HG03025 (cell line): ENCODE data around the gene WWC2.

ENCODE experiments used
- ATAC-seq: cut with Tn5 transposase; IDR thresholded peaks from one replicate; pipeline ENCODE4 v1.9.1; 2021; ENCODE audit warnings: mild to moderate bottlenecking, moderate library complexity; ENCODE audit not compliant: unreplicated experiment, low FRiP score

Gene WWC2

DNA sequence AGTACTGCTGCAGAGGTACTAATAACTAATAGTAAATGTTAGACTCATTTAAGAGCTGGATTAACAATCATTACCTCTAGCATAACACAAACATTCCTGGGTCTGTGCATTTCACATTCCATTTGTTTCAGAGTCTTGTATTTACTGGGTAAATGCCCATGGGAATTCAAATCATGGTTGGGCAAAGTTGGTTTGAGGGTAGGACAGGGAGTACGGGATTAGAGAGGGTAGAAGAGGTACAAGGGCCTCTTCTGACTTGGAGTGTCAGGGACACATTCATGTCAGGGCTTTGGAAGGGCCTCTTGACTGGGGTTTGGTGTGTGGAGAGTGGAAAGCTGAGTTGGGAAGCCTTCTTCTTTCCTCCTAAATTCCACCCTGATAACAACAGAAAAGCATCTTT is 65.9 kb downstream of the WWC2 start:
- ATAC-seq: no peak

DNA sequence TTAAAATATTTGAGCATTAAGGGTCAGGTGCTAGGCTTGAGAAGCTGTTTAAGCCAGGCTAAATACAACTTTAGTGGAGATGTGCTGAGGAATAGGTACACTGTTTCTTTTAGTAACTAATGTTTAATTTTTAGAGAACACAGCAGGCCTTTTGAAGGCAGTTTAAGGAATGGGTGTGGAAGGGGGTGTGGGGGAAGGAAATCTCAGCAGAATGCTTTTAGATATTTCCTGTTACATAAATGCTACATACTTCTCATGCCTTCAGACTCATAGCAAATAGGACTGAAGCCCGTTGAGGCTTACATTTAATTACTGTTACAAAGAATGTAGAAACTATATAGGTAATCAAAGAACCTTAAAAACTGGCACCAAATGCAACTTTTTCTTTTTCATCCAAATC is 66.3 kb downstream of the WWC2 start:
- no peak for ATAC-seq

DNA sequence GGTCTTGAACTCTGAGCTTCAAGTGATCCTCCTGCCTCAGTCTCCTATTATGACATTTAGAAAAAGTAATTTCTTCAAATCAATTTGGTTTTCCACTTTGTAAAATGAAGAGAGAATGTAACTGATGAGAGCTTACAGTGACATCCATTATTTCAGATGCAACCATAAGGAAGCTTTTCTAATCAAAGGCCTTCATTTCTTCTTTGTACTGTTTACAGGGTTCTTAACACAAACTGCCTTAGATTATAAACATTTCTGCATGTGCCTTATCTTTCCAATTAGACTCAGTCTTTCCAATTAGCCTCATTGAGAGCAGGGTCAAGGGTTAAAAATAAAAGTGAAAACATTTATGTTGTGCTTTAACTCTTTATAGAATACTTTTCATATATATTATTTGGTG is 71.8 kb downstream of the WWC2 start:
- ATAC-seq: no peak

DNA sequence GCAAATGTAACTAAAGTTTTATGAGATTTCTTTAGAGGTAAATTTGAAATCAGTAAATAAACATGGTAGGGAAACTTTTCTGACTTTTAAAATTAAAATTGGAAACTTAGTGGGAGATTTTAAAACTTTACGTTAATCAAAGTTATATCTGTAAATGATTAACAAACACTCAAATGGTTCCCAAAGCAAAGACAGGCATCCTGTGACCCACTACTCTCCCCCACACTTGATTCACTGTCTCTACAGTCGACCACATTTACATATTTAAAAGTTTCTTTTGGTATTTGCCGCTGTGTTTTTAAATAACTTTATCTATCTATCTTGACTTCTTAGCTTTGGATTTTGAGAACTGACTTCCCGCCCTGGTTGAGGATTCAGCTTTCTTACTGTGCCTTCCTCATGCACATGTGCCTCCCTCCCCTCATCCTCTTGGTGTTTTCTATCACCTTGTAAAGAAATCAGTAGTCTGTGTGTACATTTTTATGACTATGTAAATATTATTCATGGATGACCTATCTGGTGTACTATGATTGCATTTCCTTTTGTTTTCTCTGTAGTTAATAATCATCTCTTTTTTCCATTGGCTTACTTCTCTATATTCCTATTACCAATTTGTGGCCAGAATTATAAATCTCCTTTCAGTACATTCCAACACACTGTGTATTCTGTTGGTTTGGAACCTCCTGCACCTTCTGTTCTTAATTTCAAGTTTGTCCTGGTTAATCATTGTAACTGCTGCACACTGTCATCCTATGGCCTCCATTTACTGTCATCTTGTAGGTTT is 72.6 kb downstream of the WWC2 start:
- no peak for ATAC-seq

DNA sequence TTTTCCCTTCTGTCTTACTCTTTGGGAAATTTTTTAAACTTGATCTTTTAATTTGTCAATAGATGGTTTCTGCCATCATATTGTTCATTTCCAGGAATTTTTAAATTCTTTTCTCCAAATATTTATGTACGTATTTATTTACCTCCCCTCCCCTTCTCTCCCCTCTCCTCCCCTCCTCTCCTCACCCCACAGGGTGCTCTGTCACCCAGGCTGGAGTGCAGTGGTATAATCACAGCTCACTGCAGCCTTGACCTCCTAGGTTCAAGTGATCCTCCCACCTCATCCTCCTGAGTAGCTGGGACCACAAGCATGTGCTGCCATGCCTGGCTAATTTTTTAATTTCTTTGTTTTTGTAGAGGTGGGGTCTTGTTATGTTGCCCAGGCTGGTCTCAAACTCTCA is 73.8 kb downstream of the WWC2 start:
- ATAC-seq: no peak

DNA sequence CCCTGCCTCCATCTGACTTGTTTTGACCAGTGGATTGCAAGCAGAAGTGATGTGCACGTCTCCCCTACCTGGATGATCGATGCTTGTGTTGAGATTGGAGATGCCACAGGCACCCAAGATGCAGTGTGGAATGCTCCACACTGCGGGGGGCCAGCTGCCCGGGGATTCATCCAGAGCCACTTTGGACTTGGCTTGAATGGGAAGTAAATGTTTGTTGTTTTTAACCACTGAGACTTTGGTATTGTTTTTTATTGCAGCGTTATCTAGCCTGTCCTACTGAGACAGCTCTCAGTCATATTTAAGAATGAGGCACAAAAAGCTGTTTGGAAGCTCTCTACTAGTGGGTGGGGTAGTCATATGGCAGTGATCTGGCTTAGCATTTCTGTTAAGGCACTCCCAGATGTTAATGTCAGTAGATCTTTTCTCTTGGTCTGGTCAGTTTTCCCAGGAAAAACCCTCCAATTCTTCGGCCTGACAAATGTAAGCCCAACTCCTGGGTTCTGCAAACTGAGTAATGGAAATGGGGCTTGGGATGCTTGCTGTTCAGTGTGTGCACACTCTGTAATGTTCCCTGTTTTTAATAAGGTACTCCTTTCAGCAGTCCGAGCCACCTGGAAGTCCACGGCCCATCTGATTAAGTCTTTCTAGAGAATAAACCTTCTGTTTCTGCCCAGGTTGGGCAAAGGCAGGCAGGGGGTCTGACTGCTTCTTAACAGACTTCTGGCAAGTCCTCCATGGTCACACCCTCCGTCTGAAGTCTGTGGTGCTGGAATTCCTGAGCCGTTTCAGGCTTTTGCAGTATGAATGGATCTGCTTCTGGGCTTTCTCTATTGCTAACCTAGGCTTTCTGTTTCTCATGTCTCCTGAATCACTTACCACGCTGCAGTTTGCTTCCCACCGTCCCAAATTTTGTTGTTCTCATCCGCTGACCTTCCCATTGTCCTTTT is 74.8 kb downstream of the WWC2 start:
- no peak for ATAC-seq

DNA sequence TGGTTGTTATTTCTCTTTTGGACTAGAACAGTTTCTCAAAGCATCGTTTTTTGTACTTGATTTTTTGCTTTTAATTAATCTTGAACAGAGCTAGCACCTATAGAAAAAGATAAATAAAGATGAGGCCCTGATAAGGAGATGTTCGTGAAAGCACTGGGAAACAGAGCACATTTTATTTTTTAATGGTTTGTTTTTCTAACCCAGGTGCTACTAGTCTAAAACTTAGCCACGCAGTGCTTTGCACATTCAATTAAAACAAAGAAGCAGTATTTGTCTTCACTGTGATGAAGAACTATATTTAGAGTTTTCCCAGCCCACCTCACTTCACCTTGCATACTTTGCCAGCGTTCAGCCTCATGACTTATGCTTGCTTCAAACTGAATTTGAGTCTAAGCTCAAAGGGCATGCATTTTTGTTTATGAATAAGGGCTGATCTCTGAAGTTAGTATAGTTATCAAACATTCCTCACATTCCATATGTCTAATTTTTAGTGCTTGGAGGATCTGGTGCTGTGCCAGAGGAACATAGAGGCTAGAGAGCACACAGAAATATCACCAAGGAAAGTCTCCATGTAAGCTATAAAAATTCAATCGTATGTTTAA is 76.7 kb downstream of the WWC2 start:
- ATAC-seq: no peak

DNA sequence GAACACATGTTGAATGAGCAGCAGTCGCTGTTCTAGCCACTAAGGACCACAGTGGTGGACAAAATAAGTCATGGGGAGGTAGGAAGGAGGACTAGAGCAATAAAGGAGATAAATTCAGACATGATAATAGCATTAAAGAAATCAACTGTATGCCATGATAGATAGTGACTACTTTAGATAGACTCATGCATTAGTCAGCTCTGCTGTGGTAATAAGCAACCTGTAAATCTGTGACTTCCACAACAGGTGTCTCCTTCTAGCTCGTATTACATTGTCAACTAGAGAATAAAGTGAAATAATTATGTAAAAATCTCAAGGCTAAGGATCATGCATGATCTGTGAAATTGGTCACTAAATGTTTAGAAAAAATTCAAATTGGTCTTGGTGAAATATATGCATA is 77.9 kb downstream of the WWC2 start:
- ATAC-seq: no peak

DNA sequence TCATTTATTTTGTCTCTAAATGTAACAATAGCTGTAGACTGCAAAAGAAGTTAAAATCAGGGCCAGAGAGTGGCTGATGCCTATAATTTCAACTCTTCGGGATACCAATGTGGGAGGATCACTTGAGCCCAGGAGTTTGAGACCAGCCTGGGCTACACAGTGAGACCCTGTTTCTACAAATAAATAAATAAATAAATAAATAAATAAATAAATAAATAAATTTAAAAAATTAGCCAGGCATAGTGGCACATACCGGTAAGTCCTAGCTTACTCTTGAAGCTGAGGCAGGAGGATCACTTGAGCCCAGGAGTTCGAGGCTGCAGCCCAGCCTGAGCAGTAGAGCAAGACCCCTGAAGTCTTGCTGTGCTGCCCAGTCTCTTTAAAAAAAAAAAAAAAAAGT is 79.1 kb downstream of the WWC2 start:
- ATAC-seq: no peak

DNA sequence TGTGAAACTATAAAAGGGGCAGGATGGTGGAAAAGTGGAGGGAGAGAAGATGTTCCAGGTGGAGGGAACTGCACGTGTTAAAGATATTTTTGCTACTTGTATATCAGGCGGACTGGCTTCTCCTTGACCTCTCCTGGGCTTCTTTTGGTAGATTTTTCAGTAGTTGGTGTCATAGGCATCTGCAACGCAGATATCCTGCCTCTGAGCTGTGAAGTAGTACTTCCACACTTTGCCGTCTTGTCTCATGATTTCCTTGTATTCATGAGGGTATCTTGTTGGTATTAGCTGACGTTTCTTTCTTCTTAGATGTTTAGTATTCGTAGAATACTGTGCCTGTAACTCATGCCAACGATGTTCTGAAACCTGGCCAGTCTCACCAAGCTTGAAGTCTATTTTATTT is 81.0 kb downstream of the WWC2 start:
- no peak for ATAC-seq

DNA sequence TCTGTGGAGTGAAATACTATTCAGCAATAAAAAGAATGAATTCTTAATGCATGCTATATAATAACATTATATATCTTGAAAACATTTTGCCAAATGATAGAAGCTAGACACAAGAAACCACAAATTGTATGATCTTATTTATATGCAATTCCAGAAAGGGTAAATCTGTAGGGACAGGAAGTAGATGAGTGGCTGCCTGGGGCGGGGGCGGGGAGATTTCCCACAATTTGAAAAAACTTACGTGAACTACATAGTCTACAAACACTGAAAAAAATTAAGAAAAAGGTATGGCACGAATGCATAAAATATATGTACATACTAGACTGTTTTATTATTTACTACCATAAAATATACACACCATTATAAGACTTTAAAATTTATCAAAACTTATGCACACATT is 81.6 kb downstream of the WWC2 start:
- no peak for ATAC-seq

DNA sequence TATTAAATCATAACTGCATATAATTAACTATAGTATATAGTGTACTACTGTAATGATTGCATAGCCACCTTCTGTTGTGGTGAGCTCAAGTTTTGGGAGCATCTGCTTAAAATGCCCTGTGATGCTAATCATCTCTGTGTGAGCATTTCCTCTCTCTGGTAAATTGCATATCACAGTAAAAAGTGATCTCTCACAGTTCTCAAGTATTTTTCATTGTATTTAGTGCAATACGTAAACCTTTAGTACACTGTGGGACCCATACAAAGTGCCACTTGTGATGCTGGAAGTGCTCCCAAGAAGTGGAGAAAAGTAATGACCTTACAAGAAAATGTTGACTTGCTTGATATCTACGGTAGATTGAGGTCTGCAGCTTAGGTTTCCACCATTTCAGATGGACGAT is 82.0 kb downstream of the WWC2 start:
- ATAC-seq: no peak

DNA sequence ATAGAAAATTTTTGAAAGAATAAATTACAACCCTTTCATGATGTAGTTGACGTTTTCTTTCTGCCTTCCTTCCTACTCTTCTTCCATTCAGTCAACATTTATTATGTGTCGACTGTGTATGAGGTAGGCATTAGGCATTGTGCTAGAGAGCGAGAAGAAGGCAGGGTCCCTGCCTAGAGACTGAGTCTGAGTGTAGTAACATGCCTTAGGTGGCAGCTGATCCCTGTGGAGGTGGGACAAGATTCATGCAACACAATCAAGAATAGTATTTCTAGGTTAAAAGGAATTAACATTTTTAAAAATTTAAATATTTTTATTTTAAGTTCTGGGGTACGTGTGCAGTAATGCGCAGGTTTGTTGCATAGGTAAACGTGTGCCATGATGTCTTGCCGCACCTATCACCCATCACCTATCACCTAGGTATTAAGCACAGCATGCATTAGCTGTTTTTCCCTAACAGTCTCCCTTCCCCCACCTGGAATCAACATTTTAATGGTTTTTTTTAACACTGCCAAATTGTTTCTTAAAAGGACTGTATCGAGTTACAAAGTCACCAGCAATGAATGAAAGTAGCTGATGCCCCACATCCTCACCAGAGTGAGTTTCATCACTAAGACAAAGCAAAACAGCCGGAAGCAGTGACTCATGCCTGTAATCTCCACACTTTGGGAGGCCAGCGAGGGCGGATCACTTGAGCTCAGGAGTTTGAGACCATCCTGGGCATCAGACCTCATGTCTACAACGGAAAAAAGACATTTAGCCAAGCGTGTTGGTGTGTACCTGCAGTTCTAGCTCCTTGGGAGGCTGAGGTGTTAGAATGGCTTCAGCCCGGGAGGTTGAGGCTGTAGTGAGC is 84.0 kb downstream of the WWC2 start:
- no peak for ATAC-seq

DNA sequence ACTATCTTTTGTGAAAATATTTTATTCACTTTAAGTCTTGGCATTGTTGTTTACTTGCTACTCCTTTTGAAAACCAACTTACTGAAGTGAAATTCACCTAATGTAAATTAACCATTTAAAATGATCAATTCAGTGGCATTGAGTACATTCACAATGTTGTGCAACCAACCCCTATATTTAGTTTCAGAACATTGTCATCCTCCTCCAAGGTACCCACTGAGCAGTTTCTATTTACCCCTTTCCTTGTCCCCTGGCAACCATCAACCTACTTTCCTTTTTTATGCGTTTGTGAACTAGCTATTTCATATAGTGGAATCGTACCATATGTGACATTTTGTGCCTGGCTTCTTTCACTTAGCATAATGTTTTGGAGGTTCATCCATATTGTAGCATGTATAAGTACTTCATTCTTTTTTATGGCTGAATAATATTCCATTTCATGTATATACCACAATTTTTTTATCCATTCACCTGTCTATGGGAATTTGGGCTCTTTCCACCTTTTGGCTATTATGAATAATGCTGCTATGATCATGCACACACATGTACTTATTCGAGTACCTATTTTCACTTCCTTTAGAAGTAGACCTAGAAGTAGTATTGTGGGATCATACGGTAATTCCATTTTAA is 85.0 kb downstream of the WWC2 start:
- no peak for ATAC-seq

DNA sequence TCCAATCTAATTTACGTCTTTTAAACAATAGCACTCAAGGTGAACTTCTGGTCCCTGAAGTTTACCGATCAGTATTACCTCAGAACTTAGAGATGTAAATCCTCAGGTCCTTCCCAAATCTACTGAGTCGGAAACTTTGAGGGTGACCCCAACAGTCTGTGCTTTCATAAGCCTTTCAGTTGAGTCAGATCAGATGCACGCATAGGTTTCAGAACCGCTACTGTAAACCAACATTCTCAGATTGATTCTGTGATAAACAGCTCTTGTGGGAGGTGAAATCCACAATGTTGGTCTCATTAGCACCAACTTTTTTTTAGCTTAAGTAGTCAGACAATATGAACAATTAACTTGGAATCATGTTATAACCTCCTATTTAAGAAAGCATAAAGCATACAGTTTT is 86.0 kb downstream of the WWC2 start:
- ATAC-seq: no peak

DNA sequence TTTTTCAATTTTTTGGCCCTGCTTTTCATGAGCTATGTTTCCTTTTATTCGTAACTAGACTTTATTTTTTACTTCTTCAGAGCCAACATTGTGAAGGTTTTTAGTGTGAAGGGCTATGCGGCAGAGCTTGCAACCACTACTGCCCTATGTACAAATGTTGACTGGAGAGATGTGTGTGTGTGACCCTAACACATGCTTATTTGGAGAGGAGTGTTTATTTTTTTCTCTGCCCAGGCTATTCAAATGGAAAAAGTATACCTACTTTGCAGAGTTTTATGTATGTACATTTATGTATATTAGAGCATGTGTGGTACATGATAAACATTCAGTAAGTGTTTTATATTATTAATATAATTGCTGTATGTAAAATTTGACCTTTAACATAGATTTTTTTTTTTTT is 86.5 kb downstream of the WWC2 start:
- ATAC-seq: no peak

DNA sequence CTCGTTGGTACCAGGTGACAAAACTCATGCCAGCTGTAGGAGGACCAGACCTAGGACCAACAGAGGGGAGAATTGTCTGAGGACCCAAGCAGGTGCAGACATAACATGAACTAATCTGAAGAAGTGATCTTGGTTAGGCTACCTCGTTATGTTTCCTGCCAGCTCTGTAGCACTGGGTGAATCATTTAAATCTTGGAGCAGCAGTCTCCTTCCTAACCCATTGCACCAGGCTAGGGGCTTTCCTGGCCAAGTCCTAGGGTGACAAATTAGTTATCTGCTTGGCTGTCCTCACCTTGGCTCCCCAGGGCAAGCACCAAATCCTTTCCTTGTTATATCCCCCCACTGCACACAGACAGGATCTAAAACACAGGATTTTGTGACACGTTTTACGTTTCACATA is 87.8 kb downstream of the WWC2 start:
- ATAC-seq: no peak

DNA sequence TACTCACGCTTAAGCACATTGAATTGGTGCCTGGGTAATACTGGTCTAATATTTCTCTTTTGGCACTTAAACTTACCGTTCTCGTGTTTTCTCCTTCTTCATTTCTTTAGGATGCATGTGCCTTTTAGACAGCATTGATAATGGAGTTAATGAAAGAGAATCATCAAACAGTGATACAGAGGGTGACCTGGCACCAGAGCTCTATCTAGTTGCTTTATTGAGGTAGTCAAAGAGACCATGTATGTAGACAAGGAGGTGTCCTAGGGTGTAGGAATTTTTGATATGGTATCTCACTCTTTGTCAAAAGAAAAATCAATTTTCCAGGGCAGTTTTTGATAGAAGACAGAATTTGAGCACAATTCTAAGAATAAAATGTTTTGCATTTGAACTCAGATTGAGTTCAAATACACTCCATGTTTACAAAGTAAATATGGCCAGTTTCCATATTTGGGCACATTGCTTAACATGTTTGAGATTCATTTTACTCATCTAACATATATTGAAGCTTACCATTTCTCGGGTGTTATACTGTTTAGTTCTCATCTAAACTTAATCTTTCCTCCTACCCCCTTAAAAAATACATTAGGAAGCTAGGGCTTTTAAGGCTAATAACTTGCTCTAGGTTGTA is 92.0 kb downstream of the WWC2 start:
- no peak for ATAC-seq

DNA sequence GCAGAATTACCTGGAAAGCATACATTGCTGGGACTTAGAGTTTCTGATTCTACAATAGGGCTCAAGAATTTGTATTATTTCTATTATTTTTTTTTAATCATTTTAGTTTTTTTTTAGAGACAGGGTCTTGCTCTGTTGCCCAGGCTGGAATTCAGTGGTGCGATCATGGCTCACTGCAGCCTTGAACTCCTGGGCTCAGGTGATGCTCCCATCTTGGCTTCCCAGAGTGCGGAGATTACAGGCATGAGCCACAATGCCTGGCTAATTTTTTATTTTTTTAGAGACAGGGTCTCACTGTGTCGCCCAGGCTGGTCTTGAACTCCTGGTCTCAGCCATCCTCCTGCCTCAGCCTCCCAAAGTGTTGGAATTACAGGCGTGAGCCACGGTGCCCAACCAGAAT is 92.6 kb downstream of the WWC2 start:
- ATAC-seq: no peak

DNA sequence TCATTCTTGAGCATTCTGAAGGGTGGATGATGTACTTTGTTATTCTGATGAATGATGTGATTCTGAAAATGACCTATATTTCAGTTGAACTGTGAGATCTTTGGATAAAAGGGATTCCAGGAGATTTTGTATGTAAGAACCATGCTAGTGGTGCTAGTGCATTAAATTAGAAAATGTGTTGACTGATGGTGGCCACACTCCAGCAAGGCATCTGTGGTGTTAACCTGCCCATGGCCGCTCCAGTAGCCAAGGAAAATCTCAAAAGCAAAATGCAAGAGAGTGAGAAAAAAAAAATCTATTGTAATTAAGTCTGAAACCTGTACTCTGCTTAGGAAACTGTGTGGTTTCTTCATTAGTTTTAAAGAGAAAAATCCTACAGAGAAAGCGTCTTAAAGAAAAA is 93.5 kb downstream of the WWC2 start:
- no peak for ATAC-seq
